ENCODE measurements around the gene SLC25A53.
"Not testable (repeated sequence)": the region's sequence is repeated elsewhere in the genome, so short reads cannot be mapped to it uniquely, and the experiment has no call there.

The SLC25A53 gene

GRCh38 chrX:104134583-104135261, 22.1 kb downstream of the SLC25A53 start:
- no peak for DNase-seq (ENCODE audit: low read depth in 2 of 2)

GRCh38 chrX:104130808-104131207, 26.0 kb downstream of the SLC25A53 start:
- no peak for DNase-seq (ENCODE audit: low read depth in 2 of 2)

- no peak for DNase-seq (ENCODE audit: low read depth in 2 of 2)
Observed at GRCh38 chrX:104126856-104127255, 30.0 kb downstream of the SLC25A53 start.

- DNase-seq (ENCODE audit: low read depth in 2 of 2), result no peak
Observed at GRCh38 chrX:104122829-104123228, 34.0 kb downstream of the SLC25A53 start.

- DNase-seq (ENCODE audit: low read depth in 2 of 2), result no peak
Observed at GRCh38 chrX:104118765-104119164, 38.0 kb downstream of the SLC25A53 start.

- no peak for DNase-seq (ENCODE audit: low read depth in 2 of 2)
Observed at GRCh38 chrX:104117759-104118158, 39.0 kb downstream of the SLC25A53 start.

- no peak for DNase-seq (ENCODE audit: low read depth in 2 of 2)
Observed at GRCh38 chrX:104113222-104113965, 43.4 kb downstream of the SLC25A53 start.

GRCh38 chrX:104112326-104112951, 44.4 kb downstream of the SLC25A53 start, which contains the start of gene ZCCHC18:
TSS of gene ZCCHC18 (plus strand) at chrX:104112523. CDS start at chrX:104114112, 1,589 bp downstream.
- no peak for DNase-seq (ENCODE audit: low read depth in 2 of 2)

GRCh38 chrX:104110491-104111240, 46.1 kb downstream of the SLC25A53 start:
- DNase-seq (ENCODE audit: low read depth in 2 of 2), result not testable (repeated sequence)

GRCh38 chrX:104108955-104109354, 47.9 kb downstream of the SLC25A53 start:
- DNase-seq (ENCODE audit: low read depth in 2 of 2), result no peak

- DNase-seq (ENCODE audit: low read depth in 2 of 2), result no peak
Observed at GRCh38 chrX:104105330-104106262, 51.2 kb downstream of the SLC25A53 start.

GRCh38 chrX:104104676-104105075, 52.1 kb downstream of the SLC25A53 start:
- DNase-seq (ENCODE audit: low read depth in 2 of 2), result no peak

GRCh38 chrX:104098919-104099318, 57.9 kb downstream of the SLC25A53 start:
- DNase-seq (ENCODE audit: low read depth in 2 of 2), result no peak

- DNase-seq (ENCODE audit: low read depth in 2 of 2), result no peak
Observed at GRCh38 chrX:104098151-104098808, 58.5 kb downstream of the SLC25A53 start.

- no peak for DNase-seq (ENCODE audit: low read depth in 2 of 2)
Observed at GRCh38 chrX:104085919-104086318, 70.9 kb downstream of the SLC25A53 start.

GRCh38 chrX:104085477-104085876, 71.3 kb downstream of the SLC25A53 start:
- DNase-seq (ENCODE audit: low read depth in 2 of 2), result no peak

GRCh38 chrX:104084534-104085277, 72.1 kb downstream of the SLC25A53 start:
- no peak for DNase-seq (ENCODE audit: low read depth in 2 of 2)

- DNase-seq (ENCODE audit: low read depth in 2 of 2), result no peak
Observed at GRCh38 chrX:104084063-104084462, 72.7 kb downstream of the SLC25A53 start.

- DNase-seq (ENCODE audit: low read depth in 2 of 2), result not testable (repeated sequence)
Observed at GRCh38 chrX:104077854-104078253, 79.0 kb downstream of the SLC25A53 start.
